ENCODE data around the gene HMG20A.

Gene HMG20A

DNA sequence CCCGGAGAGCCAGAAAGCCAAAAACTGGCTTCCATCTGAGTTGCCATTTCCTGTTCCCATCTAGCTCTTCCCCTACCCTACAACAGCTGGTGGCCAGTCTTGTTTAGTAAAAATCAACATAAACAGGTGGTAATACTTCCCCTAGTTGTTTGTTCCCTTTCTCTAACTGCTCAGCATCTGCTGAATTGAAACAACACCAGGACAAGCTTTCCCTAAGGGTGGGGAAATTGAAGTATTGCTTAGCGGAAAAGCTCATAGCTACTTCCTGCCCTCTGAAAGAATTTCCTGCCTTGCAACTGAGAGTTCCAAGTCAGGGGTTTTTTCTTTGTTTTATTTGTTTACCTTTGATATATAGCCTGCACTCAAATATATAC is 66.8 kb downstream of the HMG20A start:
- no peak overlapping the region for H3K4me3 ChIP-seq (ENCODE audit: low read depth, low read length)
- TF ChIP-seq, protein P1, sequence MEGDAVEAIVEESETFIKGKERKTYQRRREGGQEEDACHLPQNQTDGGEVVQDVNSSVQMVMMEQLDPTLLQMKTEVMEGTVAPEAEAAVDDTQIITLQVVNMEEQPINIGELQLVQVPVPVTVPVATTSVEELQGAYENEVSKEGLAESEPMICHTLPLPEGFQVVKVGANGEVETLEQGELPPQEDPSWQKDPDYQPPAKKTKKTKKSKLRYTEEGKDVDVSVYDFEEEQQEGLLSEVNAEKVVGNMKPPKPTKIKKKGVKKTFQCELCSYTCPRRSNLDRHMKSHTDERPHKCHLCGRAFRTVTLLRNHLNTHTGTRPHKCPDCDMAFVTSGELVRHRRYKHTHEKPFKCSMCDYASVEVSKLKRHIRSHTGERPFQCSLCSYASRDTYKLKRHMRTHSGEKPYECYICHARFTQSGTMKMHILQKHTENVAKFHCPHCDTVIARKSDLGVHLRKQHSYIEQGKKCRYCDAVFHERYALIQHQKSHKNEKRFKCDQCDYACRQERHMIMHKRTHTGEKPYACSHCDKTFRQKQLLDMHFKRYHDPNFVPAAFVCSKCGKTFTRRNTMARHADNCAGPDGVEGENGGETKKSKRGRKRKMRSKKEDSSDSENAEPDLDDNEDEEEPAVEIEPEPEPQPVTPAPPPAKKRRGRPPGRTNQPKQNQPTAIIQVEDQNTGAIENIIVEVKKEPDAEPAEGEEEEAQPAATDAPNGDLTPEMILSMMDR (IDR thresholded peaks at IDR 0.05; ENCODE audit: insufficient read depth, low read depth, low read length, missing control alignments): no peak
- DNase-seq (ENCODE audit: low read depth): no peak

DNA sequence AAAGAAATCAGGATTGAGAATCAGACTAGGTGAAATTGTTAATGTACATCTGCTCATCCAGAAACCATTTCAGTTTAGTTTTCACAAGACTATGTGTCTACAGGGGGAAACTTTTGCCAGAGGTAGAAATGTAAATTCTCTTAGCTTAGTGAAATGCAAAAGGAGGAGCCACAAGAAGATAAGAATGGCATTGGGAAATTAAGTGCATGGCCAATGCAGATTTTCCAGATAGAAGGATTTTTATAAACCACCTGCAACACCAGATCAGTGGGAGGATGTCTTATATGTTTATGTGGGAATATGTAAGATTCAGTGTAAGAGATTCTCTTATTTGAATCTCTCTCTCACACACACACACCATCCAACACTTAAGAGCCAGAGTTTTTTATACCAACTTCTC is 67.2 kb downstream of the HMG20A start:
- DNase-seq (ENCODE audit: low read depth): no peak
- no peak overlapping the region for H3K4me3 ChIP-seq (ENCODE audit: low read depth, low read length)
- TF ChIP-seq, protein P1 (IDR thresholded peaks at IDR 0.05; ENCODE audit: insufficient read depth, low read depth, low read length, missing control alignments): no peak

DNA sequence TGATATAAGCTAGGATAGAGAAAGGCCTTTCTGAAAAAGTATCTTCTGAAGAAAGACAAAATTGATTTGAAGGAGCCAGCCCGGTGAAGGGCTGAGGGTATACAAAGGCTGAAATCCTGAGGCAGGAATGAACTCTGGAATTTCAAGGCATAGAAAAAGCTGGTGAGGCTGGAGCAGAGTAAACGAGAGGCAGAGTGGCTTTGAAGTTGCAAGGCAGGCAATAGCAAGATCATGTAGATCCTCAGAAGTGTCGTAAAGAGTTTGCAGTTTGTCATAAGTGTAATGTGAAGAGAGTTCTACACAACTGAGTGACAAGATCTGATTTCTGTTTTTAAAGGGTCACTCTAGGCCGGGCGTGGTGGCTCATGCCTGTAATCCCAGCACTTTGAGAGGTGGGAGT is 69.0 kb downstream of the HMG20A start:
- no peak overlapping the region for H3K4me3 ChIP-seq (ENCODE audit: low read depth, low read length)
- DNase-seq (ENCODE audit: low read depth): no peak
- TF ChIP-seq, protein P1 (IDR thresholded peaks at IDR 0.05; ENCODE audit: insufficient read depth, low read depth, low read length, missing control alignments): no peak

DNA sequence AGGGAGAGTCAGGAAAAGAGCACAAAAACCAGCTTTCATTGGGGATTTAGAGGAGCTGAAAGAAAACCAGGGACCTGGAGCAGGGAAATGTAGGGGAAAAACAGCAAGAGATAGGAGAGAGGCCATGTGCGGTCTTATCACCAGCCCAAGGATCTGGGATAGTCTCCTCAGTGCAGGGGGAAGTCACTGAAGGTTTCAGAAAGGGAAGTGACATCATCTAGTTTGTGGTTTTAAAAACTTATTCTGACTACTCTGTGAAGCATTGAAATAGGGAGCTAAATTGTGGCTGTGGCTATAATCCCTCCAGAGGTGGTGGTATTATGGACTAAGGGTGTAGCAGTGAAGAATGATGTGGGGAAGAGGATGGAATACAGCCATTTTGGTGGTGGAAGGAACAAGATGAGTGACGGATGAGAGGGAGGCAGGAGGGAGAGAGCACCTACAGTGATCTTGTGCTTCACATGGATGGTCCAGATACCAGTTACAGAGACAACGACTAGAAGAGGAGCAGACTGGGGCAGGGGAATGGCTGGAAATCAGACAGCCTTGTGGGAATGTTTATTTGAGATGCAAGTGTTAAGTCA is 72.7 kb downstream of the HMG20A start:
- DNase-seq (ENCODE audit: low read depth): peak; percentile 35
- H3K4me3 ChIP-seq (ENCODE audit: low read depth, low read length): no peak overlapping the region
- TF ChIP-seq, protein P1 (IDR thresholded peaks at IDR 0.05; ENCODE audit: insufficient read depth, low read depth, low read length, missing control alignments): no peak

DNA sequence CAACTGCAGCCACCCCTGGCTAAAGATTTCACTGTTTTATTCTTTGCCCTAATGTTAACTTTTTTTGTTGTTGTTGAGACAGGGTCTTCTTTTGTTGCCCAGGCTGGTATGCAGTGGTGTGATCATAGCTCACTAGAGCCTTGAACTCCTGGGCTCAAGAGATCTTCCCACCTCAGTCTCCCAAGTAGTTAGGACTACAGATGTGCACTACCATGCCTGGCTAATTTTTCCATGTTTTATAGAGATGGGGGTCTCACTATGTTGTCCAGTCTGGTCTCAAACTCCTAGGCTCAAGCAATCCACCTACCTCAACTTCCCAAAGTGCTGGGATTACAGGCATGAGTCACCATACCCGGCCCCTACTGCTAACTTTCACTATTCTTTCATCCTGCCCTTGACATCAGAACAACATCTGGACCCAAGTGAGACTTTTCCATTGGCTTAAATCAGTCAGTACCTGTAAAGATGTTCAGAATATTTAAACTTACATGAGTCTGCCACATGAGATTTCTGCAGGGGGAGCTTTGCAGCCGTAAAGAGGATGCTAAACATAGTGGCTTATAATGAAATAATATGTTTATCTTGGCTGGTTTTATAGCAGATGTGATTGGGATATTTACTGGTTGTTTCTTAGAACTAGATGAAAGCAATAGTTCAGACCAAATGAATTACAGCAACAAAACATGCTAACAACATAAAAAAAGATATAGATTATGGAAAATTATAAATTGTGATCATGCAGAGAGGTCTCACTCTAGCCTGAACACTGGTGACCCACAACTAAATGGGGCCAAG is 73.6 kb downstream of the HMG20A start:
- TF ChIP-seq, protein P1 (IDR thresholded peaks at IDR 0.05; ENCODE audit: insufficient read depth, low read depth, low read length, missing control alignments): no peak
- DNase-seq (ENCODE audit: low read depth): no peak
- no peak overlapping the region for H3K4me3 ChIP-seq (ENCODE audit: low read depth, low read length)

DNA sequence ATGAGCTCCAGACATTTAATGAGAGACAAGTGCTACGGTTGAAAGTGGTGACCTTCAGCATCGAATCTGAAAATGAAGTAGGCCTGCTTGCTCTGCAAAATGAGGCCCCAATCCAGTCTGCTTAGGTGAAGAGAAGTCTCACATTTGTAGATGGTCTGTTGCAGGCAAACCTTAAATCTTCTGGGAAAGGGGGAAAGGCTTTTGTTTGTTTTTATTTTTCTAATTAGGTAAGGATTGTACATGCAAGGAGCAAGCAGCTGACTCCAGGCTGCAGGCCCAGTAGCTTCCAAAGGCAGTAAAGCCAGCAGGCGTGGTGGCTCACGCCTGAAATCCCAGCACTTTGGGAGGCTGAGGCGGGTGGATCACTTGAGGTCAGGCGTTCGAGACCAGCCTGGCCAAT is 74.3 kb downstream of the HMG20A start:
- no peak overlapping the region for H3K4me3 ChIP-seq (ENCODE audit: low read depth, low read length)
- no peak for DNase-seq (ENCODE audit: low read depth)
- TF ChIP-seq, protein P1 (IDR thresholded peaks at IDR 0.05; ENCODE audit: insufficient read depth, low read depth, low read length, missing control alignments): no peak
